A549 (cell line): ENCODE measurements around the gene GOLGA6L9. TPM values are rescaled to one million over a fixed set of nuclear protein-coding genes. Genes with fewer than 3 reads are reported as not detected.
"Not testable (repeated sequence)": the region's sequence is repeated elsewhere in the genome, so short reads cannot be mapped to it uniquely, and the experiment has no call there.

Experiments used
- ATAC-seq, 2 experiments: fragments of 200-7000 bp in 1 of 2; fragments of >200 bp in 1 of 2; cut with Nextera tagmentation in 1 of 2; cut with Tn5 transposase in 1 of 2; 3 replicates each; pipeline versions ENCODE4 v1.8.0 to v1.9.1; 2018 to 2020; ENCODE audit warnings: mild to moderate bottlenecking in 1 of 2, moderate library complexity in 1 of 2
- CTCF ChIA-PET: fragments of 300-600 bp; sonication (Branson Sonifier 250); formaldehyde crosslinking; extraction: SDS; loops from one replicate; lab custom pipeline; 2021; ENCODE audit warnings: antibody characterized with exemption, inconsistent platforms; lab: Yijun Ruan, JAX
- POLR2A ChIA-PET: fragments of 350-600 bp; formaldehyde crosslinking; extraction: SDS; loops from one replicate; lab custom pipeline; 2021; ENCODE audit warnings: antibody characterized with exemption, inconsistent platforms; lab: Yijun Ruan, JAX
- DNase-seq, 2 experiments: peaks; one replicate each; pipeline versions ENCODE4 v3.0.0 to v3.0.0-alpha.2; 2011 to 2016; ENCODE audit warnings: low read depth in 1 of 2, low spot score in 1 of 2
- FAIRE-seq: peaks from 2 replicates; lab custom pipeline; 2011; peaks lifted over from hg19 to GRCh38; lab: Jason Lieb, UNC
- H3K27ac ChIP-seq, 2 experiments: fragments of >200 bp; sonication (Bioruptor Twin); formaldehyde crosslinking; 3 replicates each; pipeline ENCODE4 v1.5.1; 2016 to 2017
- H3K4me1 ChIP-seq: fragments of >200 bp; sonication (Bioruptor Twin); formaldehyde crosslinking; 3 replicates; pipeline ENCODE4 v1.6.1; 2016
- H3K4me2 ChIP-seq: fragments of >200 bp; sonication (Bioruptor Twin); formaldehyde crosslinking; 3 replicates; pipeline ENCODE4 v1.6.1; 2016
- H3K4me3 ChIP-seq: fragments of >200 bp; sonication (Bioruptor Twin); formaldehyde crosslinking; 3 replicates; pipeline ENCODE4 v1.5.1; 2016
- H3K9me3 ChIP-seq: fragments of >200 bp; sonication (Bioruptor Twin); formaldehyde crosslinking; 3 replicates; pipeline ENCODE4 v1.6.1; 2016
- CEBPB ChIP-seq, 2 experiments: fragments of >200 bp in 1 of 2; sonication (Bioruptor Twin) in 1 of 2; formaldehyde crosslinking in 1 of 2; IDR thresholded peaks; 2 replicates each; pipeline ENCODE4 v1.6.1; 2012 to 2016
- CHD2 ChIP-seq: fragments of 150-350 bp; IDR thresholded peaks from 2 replicates; pipeline ENCODE4 v1.6.1; 2014; ENCODE audit warnings: low read length; ENCODE audit not compliant: partially characterized antibody
- CTCF ChIP-seq: fragments of >200 bp; sonication (Bioruptor Twin); formaldehyde crosslinking; IDR thresholded peaks from 3 replicates; pipeline ENCODE4 v1.5.1; 2016
- EHF ChIP-seq: fragments of 250-450 bp; sonication (Bioruptor Pico); IDR thresholded peaks from 2 replicates; pipeline ENCODE4 v1.5.0; 2020; ENCODE audit warnings: mild to moderate bottlenecking
- FOSL2 ChIP-seq, 2 experiments: fragments of 450-650 bp in 1 of 2; fragments of >200 bp in 1 of 2; sonication (Bioruptor Twin) in 1 of 2; formaldehyde crosslinking; IDR thresholded peaks; 2 replicates each; pipeline versions ENCODE4 v1.5.0 to v1.6.1; 2016 to 2020; ENCODE audit warnings: mild to moderate bottlenecking in 1 of 2, moderate library complexity in 1 of 2
- FOXS1 ChIP-seq: fragments of 250-450 bp; sonication (Bioruptor Pico); IDR thresholded peaks from 2 replicates; pipeline ENCODE4 v1.5.0; 2020; ENCODE audit warnings: mild to moderate bottlenecking, moderate library complexity
- HES2 ChIP-seq: fragments of >200 bp; sonication (Bioruptor Twin); formaldehyde crosslinking; IDR thresholded peaks from 2 replicates; pipeline ENCODE4 v1.6.1; 2016
- HMGXB4 ChIP-seq: fragments of 250-450 bp; sonication (Bioruptor Pico); IDR thresholded peaks from 2 replicates; pipeline ENCODE4 v1.5.0; 2021; ENCODE audit warnings: mild to moderate bottlenecking, moderate library complexity, borderline replicate concordance
- HOXA7 ChIP-seq: fragments of 250-450 bp; sonication (Bioruptor Pico); IDR thresholded peaks from 2 replicates; pipeline ENCODE4 v1.5.0; 2020; ENCODE audit warnings: mild to moderate bottlenecking, moderate library complexity
- JUN ChIP-seq, 2 experiments: fragments of >200 bp; sonication (Bioruptor Twin); formaldehyde crosslinking; IDR thresholded peaks; 2 replicates in 1 of 2; 3 replicates in 1 of 2; pipeline ENCODE4 v1.6.1; 2016 to 2017
- JUNB ChIP-seq: fragments of >200 bp; sonication (Bioruptor Twin); formaldehyde crosslinking; IDR thresholded peaks from 2 replicates; pipeline ENCODE4 v1.6.1; 2016
- KDM1A ChIP-seq: fragments of 200-600 bp; sonication (generic); IDR thresholded peaks from 2 replicates; pipeline ENCODE4 v1.6.1; 2016; ENCODE audit warnings: low read depth, mild to moderate bottlenecking
- KDM5A ChIP-seq: fragments of 200-600 bp; sonication (generic); IDR thresholded peaks from 2 replicates; pipeline ENCODE4 v1.6.1; 2016; ENCODE audit warnings: antibody characterized with exemption, mild to moderate bottlenecking
- MAX ChIP-seq: IDR thresholded peaks from 2 replicates; pipeline ENCODE4 v1.6.1; 2012
- MAZ ChIP-seq: fragments of 150-350 bp; IDR thresholded peaks from 2 replicates; pipeline ENCODE4 v1.6.1; 2014; ENCODE audit warnings: antibody characterized with exemption, low read depth, low read length, borderline replicate concordance
- MYC ChIP-seq: IDR thresholded peaks from 2 replicates; pipeline ENCODE4 v1.6.1; 2012; ENCODE audit warnings: mild to moderate bottlenecking, inconsistent platforms, low read length, improper control_type of control experiment, borderline replicate concordance
- NR3C1 ChIP-seq: fragments of >200 bp; sonication (Bioruptor Twin); formaldehyde crosslinking; IDR thresholded peaks from 3 replicates; pipeline ENCODE4 v1.6.1; 2017
- POLR2A ChIP-seq: IDR thresholded peaks from 2 replicates; pipeline ENCODE4 v1.6.1; 2012; ENCODE audit warnings: mild to moderate bottlenecking, low read length
- RARB ChIP-seq: fragments of 250-450 bp; sonication (Bioruptor Pico); IDR thresholded peaks from 2 replicates; pipeline ENCODE4 v1.8.0; 2021; ENCODE audit warnings: mild to moderate bottlenecking, moderate library complexity
- RNF2 ChIP-seq: fragments of 200-600 bp; sonication (generic); IDR thresholded peaks from 2 replicates; pipeline ENCODE4 v1.6.1; 2016; ENCODE audit warnings: low read depth, mild to moderate bottlenecking, antibody characterized with exemption, moderate library complexity, borderline replicate concordance
- SREBF2 ChIP-seq: fragments of 450-650 bp; IDR thresholded peaks from 2 replicates; pipeline ENCODE4 v1.6.1; 2014; ENCODE audit warnings: mild to moderate bottlenecking, moderate library complexity
- TFCP2L1 ChIP-seq: fragments of 250-450 bp; sonication (Bioruptor Pico); IDR thresholded peaks from 2 replicates; pipeline ENCODE4 v1.5.0; 2021; ENCODE audit warnings: mild to moderate bottlenecking
- TP53 ChIP-seq: fragments of 250-450 bp; sonication (Bioruptor Pico); IDR thresholded peaks from 2 replicates; pipeline ENCODE4 v1.5.0; 2021; ENCODE audit warnings: mild to moderate bottlenecking, moderate library complexity
- USF2 ChIP-seq: fragments of 450-650 bp; IDR thresholded peaks from 2 replicates; pipeline ENCODE4 v1.6.1; 2014; ENCODE audit warnings: antibody characterized with exemption
- WGBS: methylation state at CpG from one replicate; pipeline ENCODE4 v1.1.6; 2017; ENCODE audit errors: missing lambda C conversion rate; 5-methylcytosine and 5-hydroxymethylcytosine counted together
- polyA plus RNA-seq, 4 experiments: library from polyadenylated mRNA; depleted of rRNA in 3 of 4; stranded (reverse); fragments of >200 nt; fragmentation: RNase III in 1 of 4; extraction: RNeasy Plus Mini Kit Qiagen cat#74134 plus additional on column Dnase treatment in 1 of 4; gene quantifications; 2 replicates in 3 of 4; 3 replicates in 1 of 4; pipeline ENCODE4 v1.2.3, GENCODE V29; 2011 to 2017

Gene GOLGA6L9
- polyA plus RNA-seq, 2 of the 4 experiments (the other 2 are of a cell fraction), result 4.8 to 6.3 TPM

GRCh38 chr15:82397817-82398216 lies 31.8 kb upstream of the GOLGA6L9 start:
- no peak overlapping the region for H3K27ac ChIP-seq
- ChIA-PET POLR2A (no interaction called here), CTCF (interaction anchor here (0.8 kb wide), 1 partner anchor 14 kb away, joined by 3 read pairs; no protein-coding TSS in a partner anchor)
- H3K4me3 ChIP-seq, result no peak overlapping the region
- H3K9me3 ChIP-seq, result 0 out of 3 replicates have a peak, but pooled peaks cover 8% of the 10 kb centered on the region
- TF ChIP-seq CEBPB (IDR thresholded peaks at IDR 0.05) (no peak), KDM5A (no peak), EHF (CRISPR knock-in tag) (no peak), NR3C1 (no peak), USF2 (no peak), JUN (IDR thresholded peaks at IDR 0.05) (no peak), HMGXB4 (no peak), FOSL2 (IDR thresholded peaks at IDR 0.05) (no peak), FOSL2 (CRISPR knock-in tag; IDR thresholded peaks at IDR 0.05) (no peak), POLR2A (no peak), MYC (no peak), HOXA7 (CRISPR knock-in tag) (no peak), RARB (CRISPR knock-in tag) (no peak), HES2 (no peak), FOXS1 (CRISPR knock-in tag) (no peak), CHD2 (no peak)
- DNase-seq (no peak), ATAC-seq (no peak), FAIRE-seq (no peak)
- 80% methylated on average over 3 of the region's 3 CpGs for WGBS
- H3K4me1 ChIP-seq, result no peaks in the 10 kb centered on the region
- no peak overlapping the region for H3K4me2 ChIP-seq

GRCh38 chr15:82398785-82399184 lies 30.8 kb upstream of the GOLGA6L9 start:
- TF ChIP-seq KDM1A (no peak), FOSL2 (IDR thresholded peaks at IDR 0.05) (no peak), FOSL2 (CRISPR knock-in tag; IDR thresholded peaks at IDR 0.05) (no peak), TP53 (no peak), MAX (no peak), JUNB (no peak), MYC (no peak), CEBPB (IDR thresholded peaks at IDR 0.05) (no peak), MAZ (no peak), RNF2 (no peak), SREBF2 (no peak), CTCF (no peak), TFCP2L1 (CRISPR knock-in tag) (no peak), USF2 (no peak)
- WGBS, result 100% methylated on average over 1 of the region's 1 CpG
- ATAC-seq (no peak), FAIRE-seq (no peak), DNase-seq (no peak)
- CTCF ChIA-PET, result no interaction called here
- no peak overlapping the region for H3K27ac ChIP-seq
- no peak overlapping the region for H3K4me2 ChIP-seq
- H3K4me3 ChIP-seq, result no peak overlapping the region
- POLR2A ChIA-PET, result no interaction called here
- H3K9me3 ChIP-seq, result 0 out of 3 replicates have a peak, but pooled peaks cover 8% of the 10 kb centered on the region
- H3K4me1 ChIP-seq, result no peaks in the 10 kb centered on the region

GRCh38 chr15:82399366-82400103 lies 30.1 kb upstream of the GOLGA6L9 start:
- H3K4me3 ChIP-seq, FAIRE-seq, DNase-seq, H3K4me1 ChIP-seq, H3K9me3 ChIP-seq, H3K4me2 ChIP-seq, POLR2A ChIA-PET, ATAC-seq, H3K27ac ChIP-seq, CTCF ChIA-PET: not testable (repeated sequence)
- 89% methylated on average over 5 of the region's 5 CpGs for WGBS

GRCh38 chr15:82401918-82402317 lies 27.7 kb upstream of the GOLGA6L9 start:
- CTCF ChIA-PET, DNase-seq, FAIRE-seq, H3K9me3 ChIP-seq, POLR2A ChIA-PET, H3K4me3 ChIP-seq, H3K4me1 ChIP-seq, H3K4me2 ChIP-seq, H3K27ac ChIP-seq, ATAC-seq: not testable (repeated sequence)
- 94% methylated on average over 6 of the region's 6 CpGs for WGBS
